C4-2B (cell line): Measurements from ENCODE around the gene GCAT.

Source experiments
- CTCF ChIP-seq: fragments of 450-650 bp; conservative IDR thresholded peaks from 2 replicates; pipeline ENCODE4 v1.5.1; 2017; ENCODE audit warnings: mild to moderate bottlenecking
- ZFX ChIP-seq: fragments of 450-650 bp; IDR thresholded peaks from 2 replicates; pipeline ENCODE4 v1.6.1; 2017

- TF ChIP-seq CTCF (no peak), ZFX (no peak)
Observed at GRCh38 chr22:37855462-37855861, 47.7 kb downstream of the GCAT start.
